Measurements from ENCODE around the gene ASIC4. TPM values are rescaled to one million over a fixed set of nuclear protein-coding genes. Genes with fewer than 3 reads are reported as not detected.

ASIC4 gene
- polyA plus RNA-seq, 1 experiment = not detected

DNA sequence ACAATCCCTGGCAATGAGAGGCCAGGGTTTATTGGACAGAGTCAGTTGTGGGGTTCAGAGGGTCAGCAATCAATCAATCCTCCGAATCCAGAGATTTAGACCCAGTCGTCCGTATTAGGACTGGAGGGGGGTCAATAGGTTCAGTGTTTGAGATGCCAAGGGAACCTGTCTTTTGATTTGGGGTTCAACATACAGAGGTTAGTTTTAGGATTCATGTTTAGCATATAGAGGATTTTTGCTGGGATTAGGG is 15.3 kb upstream of the ASIC4 start:
- DNase-seq (ENCODE audit: low read depth, low spot score) = no peak
- CTCF ChIA-PET = interaction anchor here (0.7 to 5.9 kb wide), 9 partner anchors 11 to 110 kb away, joined by 3 to 67 read pairs (median 6); no protein-coding TSS in a partner anchor
- TF ChIP-seq, protein P1, sequence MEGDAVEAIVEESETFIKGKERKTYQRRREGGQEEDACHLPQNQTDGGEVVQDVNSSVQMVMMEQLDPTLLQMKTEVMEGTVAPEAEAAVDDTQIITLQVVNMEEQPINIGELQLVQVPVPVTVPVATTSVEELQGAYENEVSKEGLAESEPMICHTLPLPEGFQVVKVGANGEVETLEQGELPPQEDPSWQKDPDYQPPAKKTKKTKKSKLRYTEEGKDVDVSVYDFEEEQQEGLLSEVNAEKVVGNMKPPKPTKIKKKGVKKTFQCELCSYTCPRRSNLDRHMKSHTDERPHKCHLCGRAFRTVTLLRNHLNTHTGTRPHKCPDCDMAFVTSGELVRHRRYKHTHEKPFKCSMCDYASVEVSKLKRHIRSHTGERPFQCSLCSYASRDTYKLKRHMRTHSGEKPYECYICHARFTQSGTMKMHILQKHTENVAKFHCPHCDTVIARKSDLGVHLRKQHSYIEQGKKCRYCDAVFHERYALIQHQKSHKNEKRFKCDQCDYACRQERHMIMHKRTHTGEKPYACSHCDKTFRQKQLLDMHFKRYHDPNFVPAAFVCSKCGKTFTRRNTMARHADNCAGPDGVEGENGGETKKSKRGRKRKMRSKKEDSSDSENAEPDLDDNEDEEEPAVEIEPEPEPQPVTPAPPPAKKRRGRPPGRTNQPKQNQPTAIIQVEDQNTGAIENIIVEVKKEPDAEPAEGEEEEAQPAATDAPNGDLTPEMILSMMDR (IDR thresholded peaks at IDR 0.05; ENCODE audit: low read depth, low read length) = no peak
- Histone ChIP-seq H3K27ac (ENCODE audit: low read depth, low read length) (peak overlapping the region; percentile 84), H3K9me3 (ENCODE audit: control insufficient read depth, insufficient read depth, low read length) (no peaks in the 10 kb centered on the region; the same call in 1 of the 2 replicates), H3K27me3 (ENCODE audit: control insufficient read depth, insufficient read depth, low read length) (peaks cover 3% of the 10 kb centered on the region), H3K4me3 (ENCODE audit: low read depth, low read length) (peak overlapping the region; percentile 80)
- POLR2A ChIA-PET = interaction anchor here (0.6 to 2.9 kb wide), 15 partner anchors 9 to 112 kb away, joined by 3 to 18 read pairs (median 5); partner anchors contain the start of gene DNPEP

DNA sequence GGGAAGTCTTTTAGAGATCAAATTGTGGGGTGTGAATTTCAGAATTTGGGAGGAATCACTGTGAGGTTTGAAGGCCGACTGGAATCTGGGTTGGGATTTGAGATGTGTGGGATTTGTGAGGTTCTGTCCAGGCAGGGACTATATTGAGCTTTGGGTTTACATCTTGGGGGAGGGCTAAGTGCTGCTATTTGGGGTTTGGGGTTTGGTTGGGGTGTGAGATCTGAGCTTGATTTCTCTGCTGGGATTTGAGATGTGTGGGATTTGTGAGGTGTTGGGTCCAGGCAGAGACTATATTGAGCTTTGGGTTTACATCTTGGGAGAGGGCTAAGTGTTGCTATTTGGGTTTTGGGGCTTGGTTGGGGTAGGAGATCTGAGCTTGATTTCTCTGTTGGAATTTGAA is 14.7 kb upstream of the ASIC4 start:
- DNase-seq (ENCODE audit: low read depth, low spot score) = no peak
- H3K27me3 ChIP-seq (ENCODE audit: control insufficient read depth, insufficient read depth, low read length) = peaks cover 3% of the 10 kb centered on the region
- TF ChIP-seq, protein P1 (IDR thresholded peaks at IDR 0.05; ENCODE audit: low read depth, low read length) = no peak
- ChIA-PET CTCF (interaction anchor here (0.8 to 5.9 kb wide), 11 partner anchors 10 to 111 kb away, joined by 3 to 67 read pairs (median 6); no protein-coding TSS in a partner anchor), POLR2A (interaction anchor here (0.6 to 1.2 kb wide), 4 partner anchors 11 to 112 kb away, joined by 3 to 6 read pairs (median 4); partner anchors contain the start of gene DNPEP)
- H3K4me3 ChIP-seq (ENCODE audit: low read depth, low read length) = peak overlapping the region; percentile 80
- no peaks in the 10 kb centered on the region; the same call in 1 of the 2 replicates for H3K9me3 ChIP-seq (ENCODE audit: control insufficient read depth, insufficient read depth, low read length)
- H3K27ac ChIP-seq (ENCODE audit: low read depth, low read length) = peak overlapping the region; percentile 47

DNA sequence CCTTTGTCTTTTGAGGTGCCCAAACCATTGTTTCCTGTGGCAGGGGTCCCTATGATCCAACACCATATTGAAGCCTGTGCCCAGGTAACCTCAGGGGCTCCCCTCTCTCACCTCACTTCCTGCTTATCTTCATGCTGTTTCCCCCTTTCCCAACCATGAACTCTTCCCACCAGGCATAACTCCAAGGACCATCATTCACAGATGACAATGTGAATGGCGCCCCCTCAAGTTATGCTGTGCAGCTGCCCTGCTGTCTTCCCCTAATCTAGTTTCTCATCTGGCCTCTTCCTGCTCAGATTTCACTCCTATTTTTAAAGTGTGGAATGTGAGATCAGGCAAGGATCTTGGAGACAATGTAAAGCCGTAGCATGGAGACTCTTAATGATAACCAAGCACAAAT is 14.1 kb upstream of the ASIC4 start:
- ChIA-PET CTCF (interaction anchor here (0.8 to 5.9 kb wide), 10 partner anchors 9 to 111 kb away, joined by 3 to 67 read pairs (median 6); no protein-coding TSS in a partner anchor), POLR2A (interaction anchor here (0.6 to 1.1 kb wide), 2 partner anchors 10 to 47 kb away, joined by 3 to 4 read pairs; no protein-coding TSS in a partner anchor)
- Histone ChIP-seq H3K4me3 (ENCODE audit: low read depth, low read length) (peak overlapping the region; percentile 80), H3K9me3 (ENCODE audit: control insufficient read depth, insufficient read depth, low read length) (no peaks in the 10 kb centered on the region; the same call in 1 of the 2 replicates), H3K27ac (ENCODE audit: low read depth, low read length) (no peak overlapping the region), H3K27me3 (ENCODE audit: control insufficient read depth, insufficient read depth, low read length) (peaks cover 3% of the 10 kb centered on the region)
- DNase-seq (ENCODE audit: low read depth, low spot score) = no peak
- TF ChIP-seq, protein P1 (IDR thresholded peaks at IDR 0.05; ENCODE audit: low read depth, low read length) = peak; percentile 43

DNA sequence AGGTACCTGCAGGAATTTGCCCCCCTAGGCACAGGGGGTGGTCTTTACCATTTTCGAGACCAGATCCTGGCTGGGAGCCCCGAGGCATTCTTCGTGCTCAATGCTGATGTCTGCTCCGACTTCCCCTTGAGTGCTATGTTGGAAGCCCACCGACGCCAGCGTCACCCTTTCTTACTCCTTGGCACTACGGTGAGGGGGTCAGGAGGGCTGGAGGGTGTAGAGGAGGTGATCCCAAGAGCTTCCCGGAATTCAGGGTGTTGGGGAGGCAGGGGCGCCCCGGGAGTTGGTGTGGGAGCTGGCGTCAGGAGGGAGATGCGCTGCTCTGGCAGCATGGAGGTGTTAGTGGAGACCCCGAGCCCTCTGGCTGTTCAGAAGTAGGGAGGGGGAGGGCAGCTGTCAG is 12.4 kb upstream of the ASIC4 start:
- no peaks in the 10 kb centered on the region; the same call in 1 of the 2 replicates for H3K9me3 ChIP-seq (ENCODE audit: control insufficient read depth, insufficient read depth, low read length)
- no peak overlapping the region for H3K27ac ChIP-seq (ENCODE audit: low read depth, low read length)
- CTCF ChIA-PET = interaction anchor here (4.7 to 5.9 kb wide), 3 partner anchors 8 to 26 kb away, joined by 16 to 67 read pairs (median 39); no protein-coding TSS in a partner anchor
- no peaks in the 10 kb centered on the region for H3K27me3 ChIP-seq (ENCODE audit: control insufficient read depth, insufficient read depth, low read length)
- POLR2A ChIA-PET = no interaction called here
- no peak for DNase-seq (ENCODE audit: low read depth, low spot score)
- TF ChIP-seq, protein P1 (IDR thresholded peaks at IDR 0.05; ENCODE audit: low read depth, low read length) = no peak
- H3K4me3 ChIP-seq (ENCODE audit: low read depth, low read length) = no peak overlapping the region

DNA sequence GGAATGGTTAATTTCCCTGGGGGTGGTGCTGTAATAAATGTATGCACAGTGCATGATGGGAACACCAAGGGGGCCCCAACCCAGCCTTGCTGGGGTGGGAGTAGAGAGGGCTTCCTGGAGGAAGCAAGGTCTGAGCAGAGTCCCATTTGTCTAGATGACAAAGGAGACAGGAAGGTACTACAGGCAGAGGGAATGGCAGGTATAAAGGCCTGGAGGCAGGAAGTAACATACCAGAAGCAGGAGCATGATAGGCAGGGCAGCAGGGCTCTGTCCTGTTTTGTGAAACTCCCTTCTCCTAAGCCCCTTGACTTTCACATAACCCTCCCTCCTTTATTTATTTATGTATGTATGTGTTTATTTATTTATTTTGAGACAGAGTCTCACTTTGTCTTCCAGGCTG is 11.7 kb upstream of the ASIC4 start:
- Histone ChIP-seq H3K4me3 (ENCODE audit: low read depth, low read length) (no peak overlapping the region), H3K27me3 (ENCODE audit: control insufficient read depth, insufficient read depth, low read length) (no peaks in the 10 kb centered on the region), H3K9me3 (ENCODE audit: control insufficient read depth, insufficient read depth, low read length) (no peaks in the 10 kb centered on the region; the same call in 1 of the 2 replicates), H3K27ac (ENCODE audit: low read depth, low read length) (no peak overlapping the region)
- POLR2A ChIA-PET = no interaction called here
- CTCF ChIA-PET = interaction anchor here (0.6 to 0.9 kb wide), 2 partner anchors 27 to 57 kb away, joined by 3 read pairs; no protein-coding TSS in a partner anchor
- TF ChIP-seq, protein P1 (IDR thresholded peaks at IDR 0.05; ENCODE audit: low read depth, low read length) = no peak
- no peak for DNase-seq (ENCODE audit: low read depth, low spot score)

Data from AG04450 (cell line).